GM21619 (cell line): ENCODE results near the gene PI16.
"Not testable (repeated sequence)": the region's sequence is repeated elsewhere in the genome, so short reads cannot be mapped to it uniquely, and the experiment has no call there.

ENCODE experiments used
- ATAC-seq: cut with Tn5 transposase; IDR thresholded peaks from one replicate; pipeline ENCODE4 v1.9.1; 2021; ENCODE audit not compliant: unreplicated experiment

PI16 gene

GRCh38 chr6:36928547-36928918 lies 26.0 kb upstream of the PI16 start:
- no peak for ATAC-seq

- ATAC-seq = no peak
Measured at GRCh38 chr6:36929152-36929551, 25.4 kb upstream of the PI16 start.

DNA sequence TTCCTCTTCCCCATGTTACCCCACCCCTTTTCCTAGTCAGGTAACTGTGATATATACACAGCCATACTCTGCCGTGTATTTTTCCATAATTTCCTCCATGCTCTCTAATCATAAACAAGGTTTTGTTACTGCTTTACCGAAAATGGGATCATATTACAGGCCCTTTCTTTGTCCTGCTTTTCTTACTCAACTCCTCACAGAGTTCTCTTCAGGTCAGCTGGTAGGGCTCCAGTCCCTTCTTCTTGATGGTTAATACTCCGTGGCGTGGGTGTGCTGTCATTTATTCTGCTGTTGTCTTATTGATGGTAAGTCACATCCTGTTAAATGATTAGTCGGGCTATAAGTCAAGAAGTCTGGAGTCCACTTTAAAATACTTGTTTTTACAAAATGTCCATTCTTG lies 24.9 kb upstream of the PI16 start:
- no peak for ATAC-seq

DNA sequence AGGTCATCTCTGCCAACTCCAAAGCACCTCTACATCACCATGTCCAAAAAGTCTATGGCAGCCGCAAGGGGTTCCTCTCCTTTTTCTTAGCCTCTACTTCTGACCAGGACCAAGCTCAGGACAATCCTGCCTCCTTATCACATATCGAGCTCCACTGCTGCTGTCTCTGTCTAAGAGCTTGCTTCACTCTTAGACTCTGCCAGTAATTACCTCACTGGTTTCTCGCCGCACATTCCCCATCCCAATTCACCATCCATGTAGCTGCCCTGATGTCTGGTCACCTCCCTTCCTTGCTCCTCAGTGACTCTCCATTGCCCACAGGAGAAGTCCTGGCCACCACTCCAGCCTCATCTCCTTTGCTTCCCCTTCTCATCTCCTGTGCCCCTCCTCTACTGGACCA lies 24.1 kb upstream of the PI16 start:
- no peak for ATAC-seq

GRCh38 chr6:36933102-36933501 lies 21.4 kb upstream of the PI16 start:
- ATAC-seq = no peak

GRCh38 chr6:36933519-36933918 lies 21.0 kb upstream of the PI16 start:
- ATAC-seq = no peak

DNA sequence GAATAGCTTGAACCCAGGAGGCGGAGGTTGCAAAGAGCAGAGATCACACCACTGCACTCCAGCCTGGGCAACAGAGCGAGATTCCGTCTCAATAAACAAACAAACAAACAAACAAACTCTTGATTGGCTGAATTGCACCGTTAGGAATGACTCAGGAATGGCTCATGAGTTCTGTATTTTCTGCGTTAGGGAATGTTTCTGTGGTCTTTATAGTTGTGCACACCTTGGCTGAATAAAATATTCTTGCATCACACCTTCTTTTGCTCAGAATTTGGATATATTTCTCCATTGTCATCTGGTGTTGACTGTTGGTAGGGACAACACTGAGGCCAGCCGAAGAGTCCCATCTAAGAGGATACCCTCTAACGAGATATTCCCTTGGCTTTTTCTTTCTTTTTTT lies 19.6 kb upstream of the PI16 start:
- ATAC-seq = no peak

DNA sequence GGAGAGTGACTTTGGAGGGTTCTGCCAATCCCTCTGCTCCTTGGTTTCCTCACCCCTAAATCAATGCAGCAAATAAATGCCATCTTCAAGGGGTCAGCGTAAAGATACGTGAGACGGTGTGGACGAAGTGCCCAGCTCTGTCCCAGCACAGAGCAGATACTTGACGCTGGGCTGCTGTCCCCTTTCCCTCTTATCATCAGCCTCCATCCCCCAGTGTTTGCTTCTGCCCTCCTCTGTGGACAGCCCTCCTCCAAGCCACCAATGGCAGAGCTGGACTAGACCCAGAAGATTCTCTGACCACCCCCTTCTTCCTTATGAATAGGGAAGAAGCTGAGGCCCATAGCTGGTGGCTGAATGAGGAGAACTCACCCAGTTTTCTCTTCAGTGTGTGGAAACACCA lies 17.7 kb upstream of the PI16 start:
- ATAC-seq = no peak

GRCh38 chr6:36937896-36938295 lies 16.6 kb upstream of the PI16 start:
- no peak for ATAC-seq

DNA sequence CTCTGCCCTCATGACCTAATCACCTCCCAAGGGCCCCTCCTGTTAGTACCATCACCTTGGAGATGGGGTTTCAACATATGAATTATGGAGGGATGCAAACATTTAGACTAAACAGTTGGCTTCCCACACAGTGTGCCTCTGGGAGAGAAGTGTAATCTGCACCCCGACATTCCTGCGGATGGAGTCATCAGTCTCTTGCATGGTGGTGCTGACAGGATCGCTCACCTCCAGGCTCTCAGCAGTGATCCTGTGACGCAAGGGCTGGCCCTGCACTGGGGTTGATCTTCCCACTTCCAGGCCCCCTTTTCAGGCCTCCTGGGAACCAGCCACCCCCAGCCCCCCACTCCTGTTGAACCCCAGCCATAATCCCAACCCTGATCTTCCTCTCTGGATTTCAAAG lies 16.0 kb upstream of the PI16 start:
- ATAC-seq = no peak

DNA sequence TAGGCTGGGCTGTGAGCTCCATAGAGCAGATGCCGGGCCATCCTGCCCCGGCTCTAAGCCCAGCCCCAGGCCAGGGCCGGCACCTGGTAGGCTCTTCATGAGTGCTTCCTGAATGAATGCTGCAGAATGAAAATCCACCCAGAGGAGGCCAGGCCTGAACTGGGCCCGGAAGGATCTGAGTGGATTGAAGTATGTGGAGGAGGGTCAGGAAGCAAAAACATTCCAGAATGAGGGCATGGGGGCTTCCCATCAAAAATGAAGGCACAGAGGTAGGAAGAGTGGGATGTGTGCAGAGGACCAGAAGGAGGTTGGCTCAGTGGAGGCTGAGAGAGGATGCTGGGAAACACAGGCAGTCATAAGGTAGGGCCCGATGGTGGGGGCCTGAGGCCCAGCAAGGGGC lies 15.5 kb upstream of the PI16 start:
- not testable (repeated sequence) for ATAC-seq

DNA sequence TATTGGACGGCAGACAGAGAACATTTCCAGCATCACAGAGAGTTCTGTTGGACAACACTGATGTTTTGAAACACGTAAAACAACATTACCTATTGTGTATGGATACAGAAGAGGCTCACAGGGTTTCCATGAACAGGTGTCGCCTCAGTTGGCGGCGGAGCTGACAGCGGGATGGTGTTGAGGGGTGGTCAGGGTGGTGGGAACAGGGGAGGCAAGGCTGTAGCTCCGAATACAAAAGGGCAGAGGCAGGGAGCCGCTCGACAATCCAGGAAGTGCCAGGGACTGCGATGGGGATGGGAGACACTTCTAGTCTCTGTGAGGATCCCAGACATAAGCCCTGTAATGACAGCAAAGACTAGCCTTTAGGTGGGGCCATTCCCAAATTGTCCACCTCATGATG lies 14.5 kb upstream of the PI16 start:
- ATAC-seq = no peak

- not testable (repeated sequence) for ATAC-seq
Measured at GRCh38 chr6:36941561-36941960, 13.0 kb upstream of the PI16 start.

DNA sequence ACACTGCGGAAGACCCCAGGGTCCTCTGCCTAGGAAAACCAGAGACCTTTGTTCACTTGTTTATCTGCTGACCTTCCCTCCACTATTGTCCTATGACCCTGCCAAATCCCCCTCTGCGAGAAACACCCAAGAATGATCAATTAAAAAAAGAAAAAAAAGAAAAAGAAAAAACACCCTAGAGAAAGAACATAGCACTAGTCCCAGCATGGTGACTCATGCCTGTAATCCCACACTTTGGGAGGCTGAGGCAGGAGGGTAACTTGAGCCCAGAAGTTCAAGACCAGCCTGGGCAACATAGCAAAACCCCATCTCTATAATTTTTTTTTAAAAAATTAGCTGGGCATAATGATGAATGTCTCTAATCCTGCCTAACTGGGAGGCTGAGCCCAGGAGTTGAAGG lies 12.2 kb upstream of the PI16 start:
- ATAC-seq = not testable (repeated sequence)

GRCh38 chr6:36944650-36945049 lies 9.9 kb upstream of the PI16 start:
- ATAC-seq = no peak

DNA sequence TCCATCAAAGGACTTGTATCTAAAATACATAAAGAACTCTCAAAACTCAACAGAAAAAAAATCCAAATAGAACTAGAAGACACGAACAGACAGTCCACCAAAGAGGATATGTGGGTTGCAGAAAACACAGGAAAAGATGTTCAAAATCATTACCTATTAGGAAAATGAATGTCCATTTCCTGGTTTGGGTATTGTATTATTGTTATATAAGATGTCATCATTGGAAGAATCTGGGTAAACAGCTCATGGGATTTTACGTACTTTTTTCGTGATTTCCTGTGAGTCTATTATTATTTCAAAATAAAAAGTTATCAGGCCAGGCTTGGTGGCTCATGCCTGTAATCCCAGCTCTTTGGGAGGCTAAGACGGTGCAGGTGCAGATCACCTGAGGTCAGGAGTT lies 9.2 kb upstream of the PI16 start:
- no peak for ATAC-seq

DNA sequence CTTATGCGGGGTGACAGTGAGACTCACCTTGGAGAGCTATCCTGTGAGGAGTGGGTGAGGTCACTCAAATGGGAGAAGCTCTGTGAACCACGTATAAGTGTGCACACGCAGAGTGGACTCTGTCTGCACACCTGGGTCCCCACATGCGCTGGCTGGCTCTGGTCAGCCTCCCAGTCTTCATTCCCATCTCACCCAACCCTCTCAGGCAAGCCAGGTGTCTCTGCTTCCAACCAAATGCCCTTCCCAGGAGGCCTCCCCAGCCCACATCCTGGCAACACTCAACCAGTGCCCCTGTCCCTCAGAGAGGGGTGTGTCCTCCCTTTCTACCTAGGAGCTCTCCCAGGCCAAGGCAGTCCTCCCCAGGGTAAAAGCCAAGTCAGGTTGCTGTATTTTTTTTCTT lies 8.0 kb upstream of the PI16 start:
- no peak for ATAC-seq

GRCh38 chr6:36947570-36948351 lies 6.8 kb upstream of the PI16 start:
- no peak for ATAC-seq

DNA sequence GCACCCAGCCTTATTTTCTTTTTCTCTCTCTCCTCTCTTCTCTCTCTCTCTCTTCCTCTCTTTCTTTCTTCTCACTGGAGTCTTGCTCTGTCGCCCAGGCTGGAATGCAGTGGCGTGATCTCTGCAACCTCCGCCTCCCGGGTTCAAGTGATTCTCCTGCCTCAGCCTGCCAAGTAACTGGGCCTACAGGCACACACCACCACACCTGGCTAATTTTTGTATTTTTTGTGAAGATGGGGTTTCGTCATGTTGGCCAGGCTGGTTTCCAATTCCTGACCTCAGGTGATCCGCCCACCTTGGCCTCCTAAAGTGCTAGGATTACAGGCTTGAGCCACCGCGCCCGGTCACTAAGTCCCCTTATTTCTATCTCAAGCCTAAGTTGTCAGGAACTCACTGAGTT lies 5.5 kb upstream of the PI16 start:
- not testable (repeated sequence) for ATAC-seq

- ATAC-seq = no peak
Measured at GRCh38 chr6:36949636-36950035, 4.9 kb upstream of the PI16 start.

GRCh38 chr6:36953931-36954261 lies 642 bp upstream of the PI16 start:
- no peak for ATAC-seq

- no peak for ATAC-seq
Measured at GRCh38 chr6:36955136-36955535, 598 bp downstream of the PI16 start.

GRCh38 chr6:36955671-36956445 lies 1.3 kb downstream of the PI16 start:
- ATAC-seq = no peak
